SIG-M5 (cell line): ENCODE measurements around the gene PURB.
"Not testable (repeated sequence)": the region's sequence is repeated elsewhere in the genome, so short reads cannot be mapped to it uniquely, and the experiment has no call there.

Source experiments
- DNase-seq: peaks from one replicate; lab custom pipeline; 2025; lab: John Stamatoyannopoulos, UW

The PURB gene

GRCh38 chr7:44885394-44886317, at the start of gene PURB:
Gene PURB (minus strand): TSS chr7:44885530. CDS start chr7:44885348, 182 bp downstream.
- peak; percentile 73 for DNase-seq

- DNase-seq = no peak
Measured at GRCh38 chr7:44935016-44935415, 49.7 kb upstream of the PURB start.

GRCh38 chr7:44934510-44934909, 49.2 kb upstream of the PURB start:
- not testable (repeated sequence) for DNase-seq

GRCh38 chr7:44930921-44931320, 45.6 kb upstream of the PURB start:
- no peak for DNase-seq

- no peak for DNase-seq
Measured at GRCh38 chr7:44922351-44922694, 37.0 kb upstream of the PURB start.

- no peak for DNase-seq
Measured at GRCh38 chr7:44921607-44922350, 36.4 kb upstream of the PURB start.

- DNase-seq = no peak
Measured at GRCh38 chr7:44920119-44920518, 34.8 kb upstream of the PURB start.

GRCh38 chr7:44918029-44918428, 32.7 kb upstream of the PURB start:
- no peak for DNase-seq

- DNase-seq = no peak
Measured at GRCh38 chr7:44917465-44917864, 32.1 kb upstream of the PURB start.

- DNase-seq = no peak
Measured at GRCh38 chr7:44914992-44915607, 29.8 kb upstream of the PURB start.

- no peak for DNase-seq
Measured at GRCh38 chr7:44912775-44913347, 27.5 kb upstream of the PURB start.

GRCh38 chr7:44911911-44912310, 26.6 kb upstream of the PURB start:
- DNase-seq = no peak

GRCh38 chr7:44909596-44910389, 24.5 kb upstream of the PURB start:
- no peak for DNase-seq

GRCh38 chr7:44906965-44907364, 21.6 kb upstream of the PURB start:
- no peak for DNase-seq

GRCh38 chr7:44905002-44905635, 19.8 kb upstream of the PURB start:
- DNase-seq = no peak

- DNase-seq = no peak
Measured at GRCh38 chr7:44899443-44899842, 14.1 kb upstream of the PURB start.

- no peak for DNase-seq
Measured at GRCh38 chr7:44898039-44898438, 12.7 kb upstream of the PURB start.

GRCh38 chr7:44897309-44897708, 12.0 kb upstream of the PURB start:
- DNase-seq = no peak

GRCh38 chr7:44894888-44895580, 9.7 kb upstream of the PURB start:
- DNase-seq = no peak

- no peak for DNase-seq
Measured at GRCh38 chr7:44893710-44894234, 8.4 kb upstream of the PURB start.
